DND-41 (cell line): ENCODE results near the gene KSR1.

ENCODE experiments used
- ATAC-seq: fragments of 200-7000 bp; cut with Tn5 transposase; 3 replicates; pipeline ENCODE4 v1.9.1; 2021; ENCODE audit warnings: low read depth; ENCODE audit not compliant: insufficient read depth
- DNase-seq: peaks from one replicate; pipeline ENCODE4 v3.0.0-alpha.2; 2020
- H2AFZ ChIP-seq: 2 replicates; pipeline ENCODE4 v1.6.0; 2012; ENCODE audit warnings: low read depth, low read length
- H3K27ac ChIP-seq: 2 replicates; pipeline ENCODE4 v1.5.1; 2012; ENCODE audit warnings: low read length, inconsistent platforms
- H3K27me3 ChIP-seq: fragments of 200-600 bp; sonication (generic); 2 replicates; pipeline ENCODE4 v1.6.0; 2012; ENCODE audit warnings: low read length, mild to moderate bottlenecking, inconsistent platforms; ENCODE audit not compliant: insufficient read depth, poor library complexity
- H3K36me3 ChIP-seq: 2 replicates; pipeline ENCODE4 v1.5.1; 2012; ENCODE audit warnings: low read length, inconsistent platforms; ENCODE audit not compliant: insufficient read depth
- H3K4me1 ChIP-seq: 2 replicates; pipeline ENCODE4 v1.5.1; 2012; ENCODE audit warnings: mild to moderate bottlenecking, low read length; ENCODE audit not compliant: insufficient read depth
- H3K4me2 ChIP-seq: 2 replicates; pipeline ENCODE4 v1.6.0; 2012; ENCODE audit warnings: mild to moderate bottlenecking, moderate library complexity, low read length, inconsistent platforms; ENCODE audit not compliant: insufficient read depth
- H3K4me3 ChIP-seq, 2 experiments: fragments of 200-600 bp in 1 of 2; shearing (Covaris generic) in 1 of 2; 2 replicates each; pipeline ENCODE4 v1.5.1; 2012 to 2016; ENCODE audit warnings: inconsistent platforms in 2 of 2, low read length in 2 of 2, mild to moderate bottlenecking in 2 of 2, low read depth in 1 of 2, moderate library complexity in 1 of 2
- H3K79me2 ChIP-seq: 2 replicates; pipeline ENCODE4 v1.6.0; 2012; ENCODE audit warnings: low read length, inconsistent platforms; ENCODE audit not compliant: insufficient read depth
- H3K9ac ChIP-seq: 2 replicates; pipeline ENCODE4 v1.6.0; 2012; ENCODE audit warnings: low read depth, mild to moderate bottlenecking, inconsistent platforms, low read length, moderate library complexity
- H3K9me3 ChIP-seq: 2 replicates; pipeline ENCODE4 v1.5.1; 2012; ENCODE audit warnings: low read length, moderate library complexity, mild to moderate bottlenecking, inconsistent platforms; ENCODE audit not compliant: insufficient read depth, severe bottlenecking
- H4K20me1 ChIP-seq: 2 replicates; pipeline ENCODE4 v1.6.0; 2012; ENCODE audit warnings: low read length; ENCODE audit not compliant: insufficient read depth
- CTCF ChIP-seq: IDR thresholded peaks from 2 replicates; pipeline ENCODE4 v1.5.1; 2012; ENCODE audit warnings: borderline replicate concordance, low read length, moderate library complexity, mild to moderate bottlenecking; ENCODE audit not compliant: poor library complexity, severe bottlenecking; ENCODE audit errors: extremely low read depth
- EZH2 ChIP-seq: IDR thresholded peaks from 3 replicates; pipeline ENCODE4 v1.6.1; 2012; ENCODE audit warnings: borderline replicate concordance, low read depth, mild to moderate bottlenecking, moderate library complexity, low read length, inconsistent platforms; ENCODE audit not compliant: severe bottlenecking

The KSR1 gene

DNA sequence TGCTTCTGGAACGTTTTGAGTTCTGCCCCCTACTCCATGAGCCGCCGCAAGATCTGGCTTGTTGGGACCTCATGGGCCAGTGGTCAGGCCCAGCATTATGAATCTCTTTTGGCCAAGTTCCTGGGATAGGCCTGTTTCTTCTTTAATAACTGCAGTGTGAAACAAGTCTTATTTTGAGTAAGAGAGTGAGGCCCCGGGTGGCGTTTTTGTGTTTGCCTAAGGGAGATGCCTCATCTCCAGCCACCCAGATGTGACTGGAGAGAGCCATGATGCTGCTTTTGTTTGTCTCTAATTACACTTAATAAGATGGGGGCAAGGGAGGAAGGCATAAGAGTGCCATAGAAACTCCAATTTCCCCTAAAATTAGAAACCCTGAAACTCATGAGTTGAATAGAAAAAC, 39.8 kb downstream of the KSR1 start:
- Histone ChIP-seq H3K4me1 (no peaks in the 10 kb centered on the region), H3K9ac (no peak overlapping the region), H3K4me2 (no peak overlapping the region), H3K9me3 (peaks cover 4% of the 10 kb centered on the region), H4K20me1 (peaks cover 3% of the 10 kb centered on the region; the same call in 1 of the 2 replicates), H3K36me3 (no peaks in the 10 kb centered on the region), H3K27ac (no peak overlapping the region), H3K79me2 (no peaks in the 10 kb centered on the region), H3K4me3 (no peak overlapping the region), H3K27me3 (no peaks in the 10 kb centered on the region), H2AFZ (no peak overlapping the region)
- DNase-seq (no peak), ATAC-seq (no peak)
- TF ChIP-seq CTCF (no peak), EZH2 (no peak)

- H3K27ac ChIP-seq: no peak overlapping the region
- no peak for ATAC-seq
- H3K4me2 ChIP-seq: no peak overlapping the region
- peaks cover 3% of the 10 kb centered on the region; the same call in 1 of the 2 replicates for H4K20me1 ChIP-seq
- no peaks in the 10 kb centered on the region for H3K27me3 ChIP-seq
- no peaks in the 10 kb centered on the region for H3K4me1 ChIP-seq
- H3K9ac ChIP-seq: no peak overlapping the region
- H3K9me3 ChIP-seq: peaks cover 8% of the 10 kb centered on the region
- no peak for DNase-seq
- no peaks in the 10 kb centered on the region for H3K36me3 ChIP-seq
- H2AFZ ChIP-seq: no peak overlapping the region
- TF ChIP-seq EZH2 (no peak), CTCF (no peak)
- no peaks in the 10 kb centered on the region for H3K79me2 ChIP-seq
- H3K4me3 ChIP-seq: no peak overlapping the region
These were observed 40.2 kb downstream of the KSR1 start for GRCh38 chr17:27496437-27496943.

- TF ChIP-seq EZH2 (no peak), CTCF (no peak)
- ATAC-seq (no peak), DNase-seq (no peak)
- H3K79me2 ChIP-seq: no peaks in the 10 kb centered on the region
- H3K4me2 ChIP-seq: no peak overlapping the region
- no peaks in the 10 kb centered on the region for H3K27me3 ChIP-seq
- H3K4me1 ChIP-seq: no peaks in the 10 kb centered on the region
- H3K9me3 ChIP-seq: peaks cover 12% of the 10 kb centered on the region
- no peaks in the 10 kb centered on the region for H3K36me3 ChIP-seq
- H4K20me1 ChIP-seq: no peaks in the 10 kb centered on the region
- H2AFZ ChIP-seq: no peak overlapping the region
- no peak overlapping the region for H3K9ac ChIP-seq
- no peak overlapping the region for H3K4me3 ChIP-seq
- H3K27ac ChIP-seq: no peak overlapping the region
These were observed 40.7 kb downstream of the KSR1 start for GRCh38 chr17:27496971-27497370.

DNA sequence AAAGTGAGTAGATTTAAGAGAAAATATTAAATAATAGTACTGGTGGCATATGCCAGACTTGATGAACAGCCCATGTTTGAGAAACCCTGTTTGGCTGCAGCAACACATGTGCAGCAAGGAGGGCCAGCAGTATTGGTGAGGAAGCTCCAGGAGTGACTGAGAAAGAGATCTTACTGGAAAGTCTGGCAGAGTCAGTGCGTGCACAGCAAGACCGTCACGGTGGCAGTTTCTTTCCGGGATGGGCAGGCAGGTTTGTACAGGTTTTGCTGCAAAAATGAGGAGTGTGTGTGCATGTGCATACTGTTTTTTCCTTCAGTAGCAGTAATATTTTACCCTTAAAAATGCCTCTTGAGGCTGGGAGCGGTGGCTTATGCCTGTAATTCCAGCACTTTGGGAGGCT, 41.4 kb downstream of the KSR1 start:
- Histone ChIP-seq H4K20me1 (no peaks in the 10 kb centered on the region), H3K27me3 (no peaks in the 10 kb centered on the region), H3K27ac (no peak overlapping the region), H3K79me2 (no peaks in the 10 kb centered on the region), H3K4me1 (no peaks in the 10 kb centered on the region), H3K4me3 (no peak overlapping the region), H3K9me3 (peaks cover 14% of the 10 kb centered on the region), H3K36me3 (no peaks in the 10 kb centered on the region), H3K9ac (no peak overlapping the region), H2AFZ (no peak overlapping the region), H3K4me2 (no peak overlapping the region)
- TF ChIP-seq EZH2: no peak
- no peak for TF ChIP-seq CTCF
- ATAC-seq (no peak), DNase-seq (no peak)
